ENCODE data around the gene POLR2A. TPM values are rescaled to one million over a fixed set of nuclear protein-coding genes. Genes with fewer than 3 reads are reported as not detected.
"Not testable (repeated sequence)": the region's sequence is repeated elsewhere in the genome, so short reads cannot be mapped to it uniquely, and the experiment has no call there.

The POLR2A gene
- total and polyA plus RNA-seq, 2 donors (not counting 3 experiments of a cell fraction or from before 2014, with no cell fraction given), result 45.9 to 145 TPM

DNA sequence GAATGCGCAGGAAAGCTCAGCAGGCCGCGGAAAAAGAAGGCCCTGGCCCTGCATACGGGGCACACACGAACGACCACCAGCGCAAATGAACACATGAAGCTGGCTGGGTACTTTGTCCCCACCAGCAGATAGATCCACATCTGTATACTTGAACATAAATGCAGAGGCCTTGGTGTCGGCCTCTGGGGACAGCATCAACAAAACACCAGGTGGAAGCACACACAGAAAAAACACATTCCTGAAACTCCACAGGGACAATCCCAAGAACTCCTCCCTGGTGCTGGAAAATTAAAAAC is 4.1 kb upstream of the POLR2A start:
- Histone ChIP-seq H3K79me2 (ENCODE audit: control insufficient read depth, insufficient read depth, low read length) (peaks cover 45% of the 10 kb centered on the region), H3K9me1 (replicated peaks; ENCODE audit: control insufficient read depth, extremely low read depth, insufficient read depth, low read length) (no peaks in the 10 kb centered on the region), H4K20me1 (replicated peaks; ENCODE audit: control insufficient read depth, extremely low read depth, insufficient read depth, low read length) (no peaks in the 10 kb centered on the region), H3K4me1 (ENCODE audit: control insufficient read depth, extremely low read depth, insufficient read depth, low read length) (peaks cover 38% of the 10 kb centered on the region), H3K36me3 (ENCODE audit: control insufficient read depth in 2 of 2, extremely low read depth in 1 of 2, insufficient read depth in 2 of 2, low read length in 2 of 2) (no peaks in the 10 kb centered on the region), H3K27me3 (ENCODE audit: control insufficient read depth in 2 of 2, insufficient read depth in 2 of 2, low read length in 2 of 2) (no peaks in the 10 kb centered on the region), H3K27ac (ENCODE audit: insufficient read depth, low read depth, low read length) (peak overlapping the region; percentile 4), H3K9me3 (replicated peaks; ENCODE audit: control insufficient read depth, insufficient read depth, low read length) (no peaks in the 10 kb centered on the region), H2AFZ (ENCODE audit: low read depth, low read length) (peak overlapping the region; percentile 38), H3K9ac (replicated peaks; ENCODE audit: extremely low read depth, insufficient read depth, low read length) (peak overlapping the region; percentile 7), H3K4me2 (ENCODE audit: insufficient read depth, low read length) (peak overlapping the region; percentile 53), H3K4me3 (replicated peaks in 1 of 3; ENCODE audit: insufficient read depth in 1 of 3, low read depth in 1 of 3, low read length in 3 of 3) (peak overlapping the region in 2 of 3 experiments; percentile 13 to 91)
- TF ChIP-seq GATA2 (IDR thresholded peaks at IDR 0.05; ENCODE audit: insufficient read depth, insufficient read length, low read depth, low read length), result no peak
- no peak for TF ChIP-seq JUN (IDR thresholded peaks at IDR 0.05; ENCODE audit: borderline replicate concordance, insufficient read depth, insufficient read length, low read depth)
- no peak for TF ChIP-seq EZH2 (IDR thresholded peaks at IDR 0.05; ENCODE audit: borderline replicate concordance, low read depth, low read length, severe bottlenecking)
- TF ChIP-seq FOS (IDR thresholded peaks at IDR 0.05; ENCODE audit: borderline replicate concordance, insufficient read depth, low read length), result no peak
- TF ChIP-seq POLR2AphosphoS5 (IDR thresholded peaks at IDR 0.05; ENCODE audit: insufficient read depth, low read depth, low read length), result no peak
- TF ChIP-seq POLR2A (IDR thresholded peaks at IDR 0.05; ENCODE audit: low read depth, low read length), result no peak
- TF ChIP-seq, protein P1, sequence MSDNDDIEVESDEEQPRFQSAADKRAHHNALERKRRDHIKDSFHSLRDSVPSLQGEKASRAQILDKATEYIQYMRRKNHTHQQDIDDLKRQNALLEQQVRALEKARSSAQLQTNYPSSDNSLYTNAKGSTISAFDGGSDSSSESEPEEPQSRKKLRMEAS (IDR thresholded peaks at IDR 0.05; ENCODE audit: insufficient read depth, insufficient read length), result no peak
- TF ChIP-seq MYC (IDR thresholded peaks at IDR 0.05; ENCODE audit: low read depth, low read length), result no peak
- TF ChIP-seq, protein P2, sequence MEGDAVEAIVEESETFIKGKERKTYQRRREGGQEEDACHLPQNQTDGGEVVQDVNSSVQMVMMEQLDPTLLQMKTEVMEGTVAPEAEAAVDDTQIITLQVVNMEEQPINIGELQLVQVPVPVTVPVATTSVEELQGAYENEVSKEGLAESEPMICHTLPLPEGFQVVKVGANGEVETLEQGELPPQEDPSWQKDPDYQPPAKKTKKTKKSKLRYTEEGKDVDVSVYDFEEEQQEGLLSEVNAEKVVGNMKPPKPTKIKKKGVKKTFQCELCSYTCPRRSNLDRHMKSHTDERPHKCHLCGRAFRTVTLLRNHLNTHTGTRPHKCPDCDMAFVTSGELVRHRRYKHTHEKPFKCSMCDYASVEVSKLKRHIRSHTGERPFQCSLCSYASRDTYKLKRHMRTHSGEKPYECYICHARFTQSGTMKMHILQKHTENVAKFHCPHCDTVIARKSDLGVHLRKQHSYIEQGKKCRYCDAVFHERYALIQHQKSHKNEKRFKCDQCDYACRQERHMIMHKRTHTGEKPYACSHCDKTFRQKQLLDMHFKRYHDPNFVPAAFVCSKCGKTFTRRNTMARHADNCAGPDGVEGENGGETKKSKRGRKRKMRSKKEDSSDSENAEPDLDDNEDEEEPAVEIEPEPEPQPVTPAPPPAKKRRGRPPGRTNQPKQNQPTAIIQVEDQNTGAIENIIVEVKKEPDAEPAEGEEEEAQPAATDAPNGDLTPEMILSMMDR (IDR thresholded peaks at IDR 0.05; ENCODE audit: extremely low read depth in 1 of 2, insufficient read depth in 1 of 2, low read depth in 1 of 2, low read length in 2 of 2), result no peak
- ChIA-PET CTCF (interaction anchor here (0.6 to 2.1 kb wide), 5 partner anchors 13 to 118 kb away, joined by 3 to 13 read pairs (median 5); no protein-coding TSS in a partner anchor), POLR2A (interaction anchor here (0.6 to 1.1 kb wide), 3 partner anchors 15 to 129 kb away, joined by 3 to 5 read pairs (median 4); partner anchors contain the start of gene TMEM256)
- FAIRE-seq, result no peak
- no TSS peak for BruUV-seq (replicated peaks)
- intact Hi-C loops (cut with micrococcal nuclease) (loop anchor here (10.0 kb wide), 1 partner anchor 205 kb away; the partner anchor contains the start of genes TP53 and WRAP53), dilution Hi-C loops (cut with MboI; ENCODE audit: extremely low pct_ligation_motif_present, low sequenced_read_pairs) (no loop called here)
- no peak for DNase-seq (ENCODE audit: low read depth, low spot score)

DNA sequence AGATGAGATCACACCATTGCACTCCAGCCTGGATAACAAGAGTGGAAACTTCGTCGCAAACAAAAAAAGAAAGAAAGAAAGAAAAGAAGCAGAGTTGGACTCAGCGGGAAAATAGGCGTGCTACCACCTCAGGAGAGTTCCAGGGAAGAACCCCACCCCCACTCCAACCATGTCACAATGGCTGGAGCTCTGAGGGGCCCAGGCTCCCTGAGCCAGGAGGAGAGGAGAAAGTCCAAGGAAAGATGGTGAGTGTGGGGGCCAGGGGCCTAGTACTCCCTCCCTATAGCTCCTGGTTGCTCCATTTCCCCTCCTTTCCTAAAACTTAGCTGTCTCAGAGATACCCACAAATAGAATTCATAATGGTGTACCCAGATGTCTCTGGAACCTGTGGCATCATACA is 2.9 kb upstream of the POLR2A start, which contains the start of gene SLC35G6:
Gene SLC35G6, plus strand, starts transcription at position 172 of the 400 bp plus-strand sequence. Its CDS starts 71 bp downstream, at position 243.
- H3K4me3 ChIP-seq (replicated peaks in 1 of 3; ENCODE audit: insufficient read depth in 1 of 3, low read depth in 1 of 3, low read length in 3 of 3); H2AFZ ChIP-seq (ENCODE audit: low read depth, low read length); FAIRE-seq; CTCF ChIA-PET; H3K27ac ChIP-seq (ENCODE audit: insufficient read depth, low read depth, low read length); H3K4me2 ChIP-seq (ENCODE audit: insufficient read depth, low read length); dilution Hi-C loops (cut with MboI; ENCODE audit: extremely low pct_ligation_motif_present, low sequenced_read_pairs); H3K9me1 ChIP-seq (replicated peaks; ENCODE audit: control insufficient read depth, extremely low read depth, insufficient read depth, low read length); DNase-seq (ENCODE audit: low read depth, low spot score); H3K27me3 ChIP-seq (ENCODE audit: control insufficient read depth in 2 of 2, insufficient read depth in 2 of 2, low read length in 2 of 2); POLR2A ChIA-PET; BruUV-seq (replicated peaks); H4K20me1 ChIP-seq (replicated peaks; ENCODE audit: control insufficient read depth, extremely low read depth, insufficient read depth, low read length); H3K9ac ChIP-seq (replicated peaks; ENCODE audit: extremely low read depth, insufficient read depth, low read length); H3K36me3 ChIP-seq (ENCODE audit: control insufficient read depth in 2 of 2, extremely low read depth in 1 of 2, insufficient read depth in 2 of 2, low read length in 2 of 2); H3K9me3 ChIP-seq (replicated peaks; ENCODE audit: control insufficient read depth, insufficient read depth, low read length): not testable (repeated sequence)
- peaks cover 43% of the 10 kb centered on the region for H3K79me2 ChIP-seq (ENCODE audit: control insufficient read depth, insufficient read depth, low read length)
- intact Hi-C loops (cut with micrococcal nuclease), result loop anchor here (10.0 kb wide), 1 partner anchor 204 kb away; the partner anchor contains the start of genes TP53 and WRAP53
- peaks cover 39% of the 10 kb centered on the region for H3K4me1 ChIP-seq (ENCODE audit: control insufficient read depth, extremely low read depth, insufficient read depth, low read length)

Data from endothelial cell of umbilical vein (primary cell).